ENCODE measurements around the gene LRMDA. TPM values are rescaled to one million over a fixed set of nuclear protein-coding genes. Genes with fewer than 3 reads are reported as not detected.

LRMDA gene
- total and polyA plus RNA-seq, 2 of the 8 experiments (the other 6 are each of a cell fraction or from before 2014, with no cell fraction given) = 0.86 to 2.8 TPM

DNA sequence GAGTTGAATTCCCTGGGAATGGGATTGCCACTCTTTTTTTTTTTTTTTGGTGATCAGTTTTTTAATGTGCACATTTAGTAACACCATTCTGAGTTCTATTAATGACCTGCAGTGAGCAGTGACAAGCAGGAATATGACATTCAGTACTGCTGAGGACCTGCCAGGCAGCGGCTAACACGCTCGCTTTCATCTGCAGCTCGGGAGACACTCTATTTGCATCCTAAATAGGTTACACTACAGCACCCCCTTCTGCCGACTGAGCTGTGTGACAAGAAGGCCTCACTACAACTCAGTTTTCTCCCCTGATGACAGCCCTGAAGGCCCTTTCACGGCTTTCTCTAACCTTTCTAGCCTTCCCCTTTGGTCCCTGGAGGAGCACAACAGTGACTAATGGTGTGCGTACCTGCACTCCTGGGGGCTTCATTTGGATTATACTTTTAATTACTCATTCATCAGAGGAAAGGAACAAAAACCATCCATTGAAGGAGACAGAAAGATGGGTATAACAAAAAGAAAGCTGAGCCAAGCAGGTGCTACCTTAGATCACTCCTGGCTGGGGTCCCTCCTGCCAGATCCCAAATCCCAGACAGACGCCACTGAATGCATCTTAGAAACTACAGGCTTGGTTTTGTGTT is 872.4 kb downstream of the LRMDA start:
- Histone ChIP-seq H3K9me3 (ENCODE audit: insufficient read depth in 2 of 2, low read depth in 1 of 2, low read length in 1 of 2) (no peaks in the 10 kb centered on the region), H2AFZ (ENCODE audit: low read length) (no peak overlapping the region), H3K27me3 (replicated peaks in 1 of 4; ENCODE audit: control insufficient read depth in 3 of 4, extremely low read depth in 1 of 4, insufficient read depth in 3 of 4, low read length in 3 of 4) (peaks cover 0 to 6% (median 0%) of the 10 kb centered on the region in 4 experiments; a peak in 2 of 7 replicates), H3K4ac (replicated peaks; ENCODE audit: insufficient read length, low read depth, low read length) (no peak overlapping the region), H3K79me2 (ENCODE audit: control insufficient read depth in 1 of 2, insufficient read depth in 2 of 2, low read length in 2 of 2) (no peaks in the 10 kb centered on the region), H3K23me2 (ENCODE audit: low read depth, low read length) (no peaks in the 10 kb centered on the region), H3K56ac (replicated peaks; ENCODE audit: insufficient read length, low read depth, low read length) (no peak overlapping the region), H4K20me1 (replicated peaks in 1 of 2; ENCODE audit: control insufficient read depth in 1 of 2, insufficient read depth in 2 of 2, low read length in 2 of 2) (no peaks in the 10 kb centered on the region), H3K79me1 (ENCODE audit: low read depth, low read length) (no peaks in the 10 kb centered on the region), H3K9ac (replicated peaks in 1 of 4; ENCODE audit: extremely low read depth in 1 of 4, low read depth in 3 of 4, low read length in 3 of 4) (no peak overlapping the region), H2AK5ac (ENCODE audit: low read depth, low read length) (no peak overlapping the region), H2BK15ac (ENCODE audit: low read length) (no peak overlapping the region), H3K36me3 (ENCODE audit: control insufficient read depth in 2 of 4, insufficient read depth in 4 of 4, low read length in 3 of 4) (no peaks in the 10 kb centered on the region), H3K4me3 (ENCODE audit: extremely low read depth in 1 of 4, insufficient read depth in 2 of 4, low read depth in 3 of 4, low read length in 4 of 4) (no peak overlapping the region), H3K18ac (ENCODE audit: extremely low read depth, low read length) (no peak overlapping the region), H3K14ac (ENCODE audit: insufficient read length) (no peak overlapping the region), H2BK120ac (replicated peaks; ENCODE audit: low read depth, low read length) (no peak overlapping the region), H2BK12ac (ENCODE audit: low read depth, low read length) (no peak overlapping the region; the same call in 1 of the 2 replicates), H2BK20ac (ENCODE audit: low read length) (no peak overlapping the region), H4K5ac (ENCODE audit: insufficient read length, low read depth, low read length) (no peak overlapping the region), H3K27ac (ENCODE audit: low read depth, low read length) (no peak overlapping the region), H3K23ac (ENCODE audit: insufficient read length) (no peak overlapping the region), H3K4me2 (ENCODE audit: insufficient read depth in 1 of 2, low read depth in 2 of 2, low read length in 2 of 2) (no peak overlapping the region), H3K4me1 (replicated peaks in 1 of 4; ENCODE audit: control insufficient read depth in 3 of 4, insufficient read depth in 4 of 4, low read length in 3 of 4) (peaks cover 0 to 3% (median 0%) of the 10 kb centered on the region in 4 experiments; a peak in 1 of 7 replicates), H2BK5ac (ENCODE audit: low read depth, low read length) (no peak overlapping the region), H4K91ac (replicated peaks; ENCODE audit: insufficient read length, low read length) (no peak overlapping the region), H4K8ac (ENCODE audit: extremely low read depth, insufficient read depth, low read length) (no peak overlapping the region)
- 36% methylated on average over 8 of the region's 8 CpGs; no CpG with 5 or more reads in 1 of the 2 experiments for WGBS, 2 experiments (ENCODE audit: extremely low coverage in 1 of 2, insufficient coverage in 1 of 2, insufficient read length in 1 of 2, insufficient replicate concordance in 2 of 2, low coverage in 1 of 2, low lambda C conversion rate in 2 of 2, missing lambda C conversion rate in 1 of 2)
- TF ChIP-seq GABPA (IDR thresholded peaks at IDR 0.05; ENCODE audit: borderline replicate concordance, insufficient read depth, low read length) = no peak
- TF ChIP-seq, protein P1, sequence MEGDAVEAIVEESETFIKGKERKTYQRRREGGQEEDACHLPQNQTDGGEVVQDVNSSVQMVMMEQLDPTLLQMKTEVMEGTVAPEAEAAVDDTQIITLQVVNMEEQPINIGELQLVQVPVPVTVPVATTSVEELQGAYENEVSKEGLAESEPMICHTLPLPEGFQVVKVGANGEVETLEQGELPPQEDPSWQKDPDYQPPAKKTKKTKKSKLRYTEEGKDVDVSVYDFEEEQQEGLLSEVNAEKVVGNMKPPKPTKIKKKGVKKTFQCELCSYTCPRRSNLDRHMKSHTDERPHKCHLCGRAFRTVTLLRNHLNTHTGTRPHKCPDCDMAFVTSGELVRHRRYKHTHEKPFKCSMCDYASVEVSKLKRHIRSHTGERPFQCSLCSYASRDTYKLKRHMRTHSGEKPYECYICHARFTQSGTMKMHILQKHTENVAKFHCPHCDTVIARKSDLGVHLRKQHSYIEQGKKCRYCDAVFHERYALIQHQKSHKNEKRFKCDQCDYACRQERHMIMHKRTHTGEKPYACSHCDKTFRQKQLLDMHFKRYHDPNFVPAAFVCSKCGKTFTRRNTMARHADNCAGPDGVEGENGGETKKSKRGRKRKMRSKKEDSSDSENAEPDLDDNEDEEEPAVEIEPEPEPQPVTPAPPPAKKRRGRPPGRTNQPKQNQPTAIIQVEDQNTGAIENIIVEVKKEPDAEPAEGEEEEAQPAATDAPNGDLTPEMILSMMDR (IDR thresholded peaks at IDR 0.05; ENCODE audit: control extremely low read depth in 1 of 3, insufficient read depth in 1 of 3, low read depth in 1 of 3, low read length in 3 of 3) = peak; percentile 53 to 87 (median 80)
- TF ChIP-seq RAD21 (IDR thresholded peaks at IDR 0.05 in 1 of 2, conservative IDR thresholded peaks at IDR 0.05 in 1 of 2; ENCODE audit: low read depth in 2 of 2, low read length in 2 of 2) = peak; percentile 92 to 98
- DNase-seq (ENCODE audit: low read depth in 1 of 2, low spot score in 2 of 2) (peak; percentile 41 to 62), FAIRE-seq (peak; percentile 96)
- CTCF ChIA-PET (ENCODE audit: partially characterized antibody) = interaction anchor here (0.6 to 4.1 kb wide), 50 partner anchors 9 to 930 kb away, joined by 3 to 20 read pairs (median 3); partner anchors contain the start of gene ZNF503
- POLR2A ChIA-PET (ENCODE audit: partially characterized antibody) = interaction anchor here (0.6 kb wide), 1 partner anchor 102 kb away, joined by 3 read pairs; no protein-coding TSS in a partner anchor
